Thyroid gland (tissue), 4 donors: ENCODE results near the gene CNTROB.

ENCODE experiments used
- CTCF ChIP-seq, 6 experiments: fragments of 200-600 bp in 3 of 6; fragments of 450-650 bp in 3 of 6; sonication (generic) in 3 of 6; IDR thresholded peaks; one replicate each; pipeline ENCODE4 v1.5.1; 2016 to 2019; ENCODE audit warnings: antibody characterized with exemption in 6 of 6, mild to moderate bottlenecking in 2 of 6, inconsistent platforms in 1 of 6, moderate library complexity in 1 of 6
- POLR2A ChIP-seq, 2 donors: fragments of 450-650 bp; IDR thresholded peaks; one replicate each; pipeline ENCODE4 v1.6.1; 2017; ENCODE audit warnings: antibody characterized with exemption in 2 of 2, mild to moderate bottlenecking in 2 of 2, moderate library complexity in 1 of 2

DNA sequence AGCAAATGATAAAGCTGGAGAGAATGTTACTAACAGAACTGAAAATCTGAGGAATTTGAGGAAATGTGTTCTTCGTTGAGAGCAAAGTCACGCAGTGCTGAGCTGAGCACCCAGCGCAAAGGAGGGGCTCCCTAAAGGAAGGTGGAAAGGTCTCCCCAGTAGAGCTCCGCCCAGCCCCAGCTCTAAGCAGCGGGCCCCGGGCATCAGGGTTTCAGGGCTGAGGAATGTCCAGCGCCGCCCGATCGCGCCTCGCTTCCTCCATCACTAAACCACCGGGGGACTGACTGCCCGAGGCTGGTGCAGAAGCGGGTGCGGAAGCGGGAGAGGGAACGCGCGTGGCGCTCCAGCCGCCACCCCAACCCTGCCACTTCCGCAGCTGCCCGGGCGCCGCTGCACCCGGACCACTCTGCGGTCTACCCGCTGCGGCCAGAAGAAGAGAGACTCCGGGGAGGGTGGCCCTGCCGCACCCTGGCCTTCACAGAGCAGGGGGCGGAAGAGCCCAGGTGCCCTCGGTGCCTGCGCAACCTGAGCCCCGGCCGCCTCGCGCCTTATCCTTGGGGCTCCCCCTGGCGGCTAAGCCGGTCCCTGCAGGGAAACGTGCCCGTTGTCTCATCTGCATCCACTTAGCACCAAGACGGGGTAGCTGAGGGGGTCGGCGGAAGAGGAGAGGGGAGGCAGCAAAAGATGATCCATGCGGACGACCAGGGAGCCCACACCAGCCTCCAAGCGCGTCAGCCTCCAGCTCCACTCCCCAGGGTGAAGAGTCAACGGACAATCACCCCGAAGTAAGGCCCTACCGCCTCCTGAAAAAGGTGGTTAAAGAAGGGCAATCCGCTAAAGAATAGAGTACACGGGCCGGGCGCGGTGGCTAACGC, 58.0 kb downstream of the CNTROB start:
- TF ChIP-seq POLR2A (IDR thresholded peaks at IDR 0.05): no peak
- TF ChIP-seq CTCF (IDR thresholded peaks at IDR 0.05): peak; percentile 73 to 99 (median 90)
